Parathyroid adenoma (tissue), 2 donors: ENCODE data around the gene SH3BP2.

Source experiments
- H2AFZ ChIP-seq: fragments of 300-600 bp; sonication (generic); one replicate; pipeline ENCODE4 v1.7.0; 2017; ENCODE audit warnings: antibody characterized with exemption, mild to moderate bottlenecking
- H3K27ac ChIP-seq: fragments of 300-600 bp; sonication (generic); one replicate; pipeline ENCODE4 v1.7.0; 2017
- H3K27me3 ChIP-seq: fragments of 300-600 bp; sonication (generic); one replicate; pipeline ENCODE4 v1.7.0; 2017; ENCODE audit warnings: low read length; ENCODE audit not compliant: control insufficient read depth, insufficient read depth
- H3K36me3 ChIP-seq: fragments of 300-600 bp; sonication (generic); one replicate; pipeline ENCODE4 v1.7.0; 2017; ENCODE audit warnings: low read length; ENCODE audit not compliant: control insufficient read depth, insufficient read depth
- H3K4me1 ChIP-seq: fragments of 300-600 bp; sonication (generic); one replicate; pipeline ENCODE4 v1.7.0; 2017; ENCODE audit warnings: control low read depth
- H3K4me2 ChIP-seq: fragments of 300-600 bp; sonication (generic); one replicate; pipeline ENCODE4 v1.7.0; 2017; ENCODE audit warnings: low read length
- H3K4me3 ChIP-seq: fragments of 300-600 bp; sonication (generic); one replicate; pipeline ENCODE4 v1.7.0; 2017; ENCODE audit warnings: low read depth, low read length
- H3K79me2 ChIP-seq: fragments of 300-600 bp; sonication (generic); one replicate; pipeline ENCODE4 v1.7.0; 2017; ENCODE audit warnings: control low read depth
- H3K9ac ChIP-seq: fragments of 300-600 bp; sonication (generic); one replicate; pipeline ENCODE4 v1.7.0; 2017; ENCODE audit warnings: mild to moderate bottlenecking
- H3K9me3 ChIP-seq: fragments of 300-600 bp; sonication (generic); one replicate; pipeline ENCODE4 v1.7.0; 2017; ENCODE audit warnings: low read length; ENCODE audit not compliant: control insufficient read depth
- TF ChIP-seq, protein P1 (sequence below): fragments of 300-600 bp; sonication (generic); IDR thresholded peaks from one replicate; pipeline ENCODE4 v1.7.0; 2017; ENCODE audit warnings: antibody characterized with exemption, mild to moderate bottlenecking
- donor health status: primary hyperparathyroidism.

Gene SH3BP2

DNA sequence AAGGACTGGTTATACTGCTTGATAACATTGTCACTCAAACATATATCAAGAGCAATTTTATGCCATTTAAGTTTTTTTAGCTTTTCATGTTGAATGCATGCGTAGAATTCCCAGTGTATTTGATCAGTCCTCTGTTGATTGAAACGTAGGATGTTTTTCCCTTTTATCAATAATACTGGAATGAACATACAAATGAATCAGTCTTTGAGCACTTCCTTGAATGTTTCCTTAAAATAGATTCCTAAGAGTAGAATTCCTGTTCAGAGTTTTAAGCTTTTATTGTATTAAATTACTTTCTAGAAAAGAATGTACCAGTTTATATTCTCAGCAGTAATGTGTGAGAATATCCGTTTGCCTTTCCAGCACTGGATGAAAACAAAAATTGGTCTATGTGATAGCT lies 88.5 kb downstream of the SH3BP2 start:
- H3K9ac ChIP-seq = no peak overlapping the region
- no peak overlapping the region for H2AFZ ChIP-seq
- H3K27ac ChIP-seq = no peak overlapping the region
- H3K9me3 ChIP-seq = no peaks in the 10 kb centered on the region
- no peaks in the 10 kb centered on the region for H3K36me3 ChIP-seq
- H3K79me2 ChIP-seq = peaks cover 2% of the 10 kb centered on the region
- H3K4me2 ChIP-seq = no peak overlapping the region
- no peak overlapping the region for H3K4me3 ChIP-seq
- H3K27me3 ChIP-seq = no peaks in the 10 kb centered on the region
- no peaks in the 10 kb centered on the region for H3K4me1 ChIP-seq
- TF ChIP-seq, protein P1, sequence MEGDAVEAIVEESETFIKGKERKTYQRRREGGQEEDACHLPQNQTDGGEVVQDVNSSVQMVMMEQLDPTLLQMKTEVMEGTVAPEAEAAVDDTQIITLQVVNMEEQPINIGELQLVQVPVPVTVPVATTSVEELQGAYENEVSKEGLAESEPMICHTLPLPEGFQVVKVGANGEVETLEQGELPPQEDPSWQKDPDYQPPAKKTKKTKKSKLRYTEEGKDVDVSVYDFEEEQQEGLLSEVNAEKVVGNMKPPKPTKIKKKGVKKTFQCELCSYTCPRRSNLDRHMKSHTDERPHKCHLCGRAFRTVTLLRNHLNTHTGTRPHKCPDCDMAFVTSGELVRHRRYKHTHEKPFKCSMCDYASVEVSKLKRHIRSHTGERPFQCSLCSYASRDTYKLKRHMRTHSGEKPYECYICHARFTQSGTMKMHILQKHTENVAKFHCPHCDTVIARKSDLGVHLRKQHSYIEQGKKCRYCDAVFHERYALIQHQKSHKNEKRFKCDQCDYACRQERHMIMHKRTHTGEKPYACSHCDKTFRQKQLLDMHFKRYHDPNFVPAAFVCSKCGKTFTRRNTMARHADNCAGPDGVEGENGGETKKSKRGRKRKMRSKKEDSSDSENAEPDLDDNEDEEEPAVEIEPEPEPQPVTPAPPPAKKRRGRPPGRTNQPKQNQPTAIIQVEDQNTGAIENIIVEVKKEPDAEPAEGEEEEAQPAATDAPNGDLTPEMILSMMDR = no peak

DNA sequence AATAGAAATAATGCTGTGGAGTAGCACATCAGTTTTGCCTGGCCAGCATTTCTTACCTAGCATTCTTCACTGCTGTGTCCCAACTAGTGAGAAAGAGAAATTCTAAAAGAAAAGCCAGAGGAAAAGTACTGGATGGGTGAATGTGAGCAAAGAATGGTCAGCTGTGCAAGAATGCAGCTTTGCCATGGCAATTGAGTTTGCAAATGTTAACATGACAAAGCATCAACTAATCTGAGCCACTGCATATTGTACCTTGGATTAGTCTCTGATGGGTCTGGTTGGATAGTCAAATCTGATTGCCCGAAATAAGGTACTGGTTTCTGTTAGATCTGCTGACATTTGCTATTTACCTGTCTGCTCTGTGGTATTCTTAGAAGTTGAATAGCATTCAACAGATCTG lies 89.5 kb downstream of the SH3BP2 start:
- TF ChIP-seq, protein P1 = no peak
- Histone ChIP-seq H3K4me3 (no peak overlapping the region), H3K4me2 (no peak overlapping the region), H3K9ac (no peak overlapping the region), H3K79me2 (peaks cover 2% of the 10 kb centered on the region), H2AFZ (no peak overlapping the region), H3K27me3 (no peaks in the 10 kb centered on the region), H3K27ac (no peak overlapping the region), H3K36me3 (no peaks in the 10 kb centered on the region), H3K9me3 (no peaks in the 10 kb centered on the region), H3K4me1 (no peaks in the 10 kb centered on the region)

DNA sequence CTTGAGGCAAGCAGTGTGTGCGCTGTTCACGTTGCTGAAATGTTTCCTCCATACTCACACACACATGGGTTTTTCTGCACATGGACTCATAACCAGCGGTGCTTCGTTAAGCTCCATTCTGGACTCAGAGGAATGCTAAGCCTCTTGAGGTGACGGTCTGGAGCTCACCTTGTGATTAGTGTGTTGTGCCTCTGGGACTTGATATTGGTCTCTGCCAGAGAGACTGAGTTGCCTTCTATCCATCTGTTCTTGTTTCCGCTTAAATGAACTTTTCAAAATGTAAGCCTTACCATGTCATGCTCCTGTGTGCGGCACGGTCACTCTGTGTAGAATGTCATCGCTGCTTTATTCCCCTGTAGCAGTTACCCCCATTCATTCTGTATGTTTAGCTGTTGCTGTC lies 93.3 kb downstream of the SH3BP2 start:
- H2AFZ ChIP-seq = no peak overlapping the region
- H3K4me2 ChIP-seq = no peak overlapping the region
- H3K27me3 ChIP-seq = no peaks in the 10 kb centered on the region
- no peaks in the 10 kb centered on the region for H3K4me1 ChIP-seq
- TF ChIP-seq, protein P1 = no peak
- no peak overlapping the region for H3K9ac ChIP-seq
- no peaks in the 10 kb centered on the region for H3K36me3 ChIP-seq
- no peak overlapping the region for H3K4me3 ChIP-seq
- H3K9me3 ChIP-seq = no peaks in the 10 kb centered on the region
- no peaks in the 10 kb centered on the region for H3K79me2 ChIP-seq
- no peak overlapping the region for H3K27ac ChIP-seq

DNA sequence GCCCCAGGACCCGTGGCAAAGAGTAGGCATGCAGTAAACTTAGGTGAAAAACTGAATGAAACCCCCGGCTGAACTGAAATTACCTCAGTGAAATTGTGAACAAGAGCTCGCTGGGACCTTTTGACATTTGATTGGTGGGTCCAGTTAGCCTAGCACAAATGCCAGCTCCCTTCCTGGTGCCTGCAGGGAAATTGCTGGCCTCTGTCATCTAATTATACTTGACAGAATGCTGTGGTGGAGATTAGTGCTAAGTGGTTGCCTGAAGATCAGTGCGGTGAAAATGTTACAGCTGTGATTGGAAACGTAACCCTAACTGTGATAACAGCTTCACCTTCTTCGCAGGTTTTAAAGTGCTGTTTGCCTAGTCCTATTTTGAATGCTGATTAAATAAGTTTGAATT lies 93.7 kb downstream of the SH3BP2 start:
- H3K4me3 ChIP-seq = no peak overlapping the region
- H3K4me1 ChIP-seq = peaks cover 4% of the 10 kb centered on the region
- no peak overlapping the region for H2AFZ ChIP-seq
- H3K9ac ChIP-seq = no peak overlapping the region
- H3K36me3 ChIP-seq = no peaks in the 10 kb centered on the region
- H3K27ac ChIP-seq = no peak overlapping the region
- no peaks in the 10 kb centered on the region for H3K9me3 ChIP-seq
- TF ChIP-seq, protein P1 = no peak
- H3K79me2 ChIP-seq = no peaks in the 10 kb centered on the region
- H3K27me3 ChIP-seq = no peaks in the 10 kb centered on the region
- H3K4me2 ChIP-seq = no peak overlapping the region

DNA sequence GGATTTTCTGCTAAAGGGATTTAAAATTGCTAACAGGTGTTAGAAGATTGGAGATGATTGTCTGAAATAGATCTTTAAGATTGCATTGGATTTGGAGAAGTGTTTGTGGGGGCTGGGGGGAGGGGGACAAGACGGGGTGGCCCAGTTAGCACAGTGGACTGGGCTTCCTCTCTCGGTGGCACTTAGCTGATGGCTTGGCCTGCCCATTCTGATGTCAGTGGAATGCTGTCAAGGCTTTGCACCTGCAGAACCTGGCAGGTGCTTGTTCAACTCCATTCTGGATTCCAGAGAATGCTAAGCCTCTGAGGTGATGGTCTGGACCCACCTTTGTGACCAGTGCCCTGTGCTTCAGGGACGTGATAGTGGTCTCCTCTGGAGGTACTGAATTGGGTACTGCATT lies 94.5 kb downstream of the SH3BP2 start:
- Histone ChIP-seq H3K36me3 (no peaks in the 10 kb centered on the region), H3K4me3 (no peak overlapping the region), H3K27me3 (no peaks in the 10 kb centered on the region), H3K9me3 (no peaks in the 10 kb centered on the region), H3K79me2 (no peaks in the 10 kb centered on the region), H3K9ac (no peak overlapping the region), H3K4me1 (peaks cover 4% of the 10 kb centered on the region), H2AFZ (no peak overlapping the region), H3K4me2 (no peak overlapping the region), H3K27ac (no peak overlapping the region)
- TF ChIP-seq, protein P1 = no peak
